ENCODE data around the gene BTNL8. TPM values are rescaled to one million over a fixed set of nuclear protein-coding genes. Genes with fewer than 3 reads are reported as not detected.
A peak's percentile ranks its signal among the peaks of the same experiment; 100 is the strongest.

Gene BTNL8
- total and polyA plus RNA-seq, 2 of the 13 experiments (the other 11 are each of a cell fraction or from before 2014, with no cell fraction given) = not detected

GRCh38 chr5:180860887-180861822 lies 37.8 kb upstream of the BTNL8 start, which contains the start of gene ZFP62 (continued):
- TF ChIP-seq REST (IDR thresholded peaks at IDR 0.05; ENCODE audit: borderline replicate concordance in 1 of 2, low read depth in 1 of 2, low read length in 2 of 2) (no peak), SNAPC4 (CRISPR knock-in tag; IDR thresholded peaks at IDR 0.05) (no peak), FOSL2 (CRISPR knock-in tag; IDR thresholded peaks at IDR 0.05) (no peak), CSRNP2 (CRISPR knock-in tag; conservative IDR thresholded peaks at IDR 0.05; ENCODE audit: low read depth) (no peak), GATAD2A (CRISPR knock-in tag; IDR thresholded peaks at IDR 0.05) (peak; percentile 19; the same call in 1 of the 2 replicates), CCAR2 (optimal IDR thresholded peaks at IDR 0.05; ENCODE audit: low read depth, low read length) (no peak), ZNF607 (CRISPR knock-in tag; IDR thresholded peaks at IDR 0.05; ENCODE audit: borderline replicate concordance) (no peak; the same call in 1 of the 2 replicates), ZBTB7A (CRISPR knock-in tag; IDR thresholded peaks at IDR 0.05) (peak; percentile 47; the same call in 1 of the 2 replicates), ZZZ3 (CRISPR knock-in tag; IDR thresholded peaks at IDR 0.05; ENCODE audit: borderline replicate concordance) (no peak), ZBTB42 (CRISPR knock-in tag; IDR thresholded peaks at IDR 0.05) (no peak), AKNA (CRISPR knock-in tag; IDR thresholded peaks at IDR 0.05; ENCODE audit: borderline replicate concordance) (no peak), KDM5A (IDR thresholded peaks at IDR 0.05; ENCODE audit: borderline replicate concordance, low read length) (peak; percentile 58; the same call in 1 of the 2 replicates)

All from HepG2 (cell line).